ENCODE results near the gene TNRC6A. TPM values are rescaled to one million over a fixed set of nuclear protein-coding genes. Genes with fewer than 3 reads are reported as not detected.

TNRC6A gene
- total and polyA plus RNA-seq, 4 donors, result 10.3 to 93.0 (median 29.8) TPM

DNA sequence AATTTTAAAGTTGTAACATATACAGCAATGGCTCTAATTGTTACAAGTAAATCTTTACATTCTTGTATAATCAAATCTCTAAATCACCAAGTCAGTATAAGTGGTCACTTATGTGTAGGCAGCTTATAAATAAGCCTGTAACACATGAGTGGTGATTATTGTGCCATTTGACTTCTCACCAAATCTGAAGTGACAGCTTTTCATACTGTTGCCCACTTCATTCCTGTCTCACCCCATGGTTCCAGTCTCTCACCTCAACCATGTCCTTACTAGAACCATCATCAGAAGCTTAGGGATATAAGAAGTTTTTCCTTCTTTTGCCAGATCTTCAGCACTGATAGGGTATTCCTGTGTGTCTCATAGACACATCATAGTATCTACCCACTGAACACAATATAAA, 23.5 kb downstream of the TNRC6A start:
- no peak for ATAC-seq (ENCODE audit: insufficient read depth, low FRiP score)
- H3K27ac ChIP-seq (ENCODE audit: low read depth in 1 of 2, low read length in 1 of 2), result no peak overlapping the region
- H3K36me3 ChIP-seq (ENCODE audit: control insufficient read depth in 4 of 4, insufficient read depth in 4 of 4, low read length in 4 of 4), result peaks cover 0 to 2% (median 0%) of the 10 kb centered on the region in 4 donors
- H3K9ac ChIP-seq (ENCODE audit: insufficient read depth in 1 of 2, low read length in 2 of 2), result no peak overlapping the region
- H3K27me3 ChIP-seq (ENCODE audit: control insufficient read depth in 3 of 3, insufficient read depth in 3 of 3, low read length in 2 of 3), result no peaks in the 10 kb centered on the region
- H3K4me3 ChIP-seq, result no peak overlapping the region
- H3K9me3 ChIP-seq (ENCODE audit: control insufficient read depth in 4 of 4, insufficient read depth in 3 of 4, low read length in 3 of 4), result no peaks in the 10 kb centered on the region
- DNase-seq, result no peak
- TF ChIP-seq, protein P1, sequence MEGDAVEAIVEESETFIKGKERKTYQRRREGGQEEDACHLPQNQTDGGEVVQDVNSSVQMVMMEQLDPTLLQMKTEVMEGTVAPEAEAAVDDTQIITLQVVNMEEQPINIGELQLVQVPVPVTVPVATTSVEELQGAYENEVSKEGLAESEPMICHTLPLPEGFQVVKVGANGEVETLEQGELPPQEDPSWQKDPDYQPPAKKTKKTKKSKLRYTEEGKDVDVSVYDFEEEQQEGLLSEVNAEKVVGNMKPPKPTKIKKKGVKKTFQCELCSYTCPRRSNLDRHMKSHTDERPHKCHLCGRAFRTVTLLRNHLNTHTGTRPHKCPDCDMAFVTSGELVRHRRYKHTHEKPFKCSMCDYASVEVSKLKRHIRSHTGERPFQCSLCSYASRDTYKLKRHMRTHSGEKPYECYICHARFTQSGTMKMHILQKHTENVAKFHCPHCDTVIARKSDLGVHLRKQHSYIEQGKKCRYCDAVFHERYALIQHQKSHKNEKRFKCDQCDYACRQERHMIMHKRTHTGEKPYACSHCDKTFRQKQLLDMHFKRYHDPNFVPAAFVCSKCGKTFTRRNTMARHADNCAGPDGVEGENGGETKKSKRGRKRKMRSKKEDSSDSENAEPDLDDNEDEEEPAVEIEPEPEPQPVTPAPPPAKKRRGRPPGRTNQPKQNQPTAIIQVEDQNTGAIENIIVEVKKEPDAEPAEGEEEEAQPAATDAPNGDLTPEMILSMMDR (IDR thresholded peaks at IDR 0.05; ENCODE audit: control extremely low read depth, extremely low read depth), result no peak
- peaks cover 0 to 32% (median 3%) of the 10 kb centered on the region in 5 donors for H3K4me1 ChIP-seq (ENCODE audit: control insufficient read depth in 5 of 5, insufficient read depth in 5 of 5, low read length in 5 of 5)

DNA sequence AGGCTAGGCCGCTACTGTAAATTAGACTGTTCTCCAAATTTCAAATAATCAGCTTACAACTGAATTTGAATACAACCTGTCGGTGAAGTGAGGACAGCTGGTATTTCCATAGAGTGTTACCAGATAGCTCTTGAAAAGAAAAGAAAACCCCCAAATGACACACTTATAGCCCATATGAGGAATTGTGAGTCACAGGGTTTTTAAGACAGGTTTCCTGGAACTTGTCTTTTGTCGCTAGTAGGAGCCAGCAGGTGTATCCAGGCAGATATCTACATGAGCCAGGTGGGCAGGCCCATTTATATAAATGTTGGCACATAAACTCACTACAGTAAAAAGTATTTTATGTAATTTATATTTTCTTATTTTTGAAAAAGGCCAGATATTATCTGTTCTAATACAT, 24.0 kb downstream of the TNRC6A start:
- Histone ChIP-seq H3K9me3 (ENCODE audit: control insufficient read depth in 4 of 4, insufficient read depth in 3 of 4, low read length in 3 of 4) (no peaks in the 10 kb centered on the region), H3K27me3 (ENCODE audit: control insufficient read depth in 3 of 3, insufficient read depth in 3 of 3, low read length in 2 of 3) (no peaks in the 10 kb centered on the region), H3K36me3 (ENCODE audit: control insufficient read depth in 4 of 4, insufficient read depth in 4 of 4, low read length in 4 of 4) (peaks cover 0 to 3% (median 0%) of the 10 kb centered on the region in 4 donors), H3K27ac (ENCODE audit: low read depth in 1 of 2, low read length in 1 of 2) (no peak overlapping the region), H3K4me3 (no peak overlapping the region), H3K9ac (ENCODE audit: insufficient read depth in 1 of 2, low read length in 2 of 2) (no peak overlapping the region), H3K4me1 (ENCODE audit: control insufficient read depth in 5 of 5, insufficient read depth in 5 of 5, low read length in 5 of 5) (peaks cover 0 to 32% (median 0%) of the 10 kb centered on the region in 5 donors)
- TF ChIP-seq, protein P1 (IDR thresholded peaks at IDR 0.05; ENCODE audit: control extremely low read depth, extremely low read depth), result no peak
- ATAC-seq (ENCODE audit: insufficient read depth, low FRiP score) (no peak), DNase-seq (no peak)
- 82 to 93% methylated on average over 3 of the region's 3 CpGs for WGBS, 2 donors

- DNase-seq (no peak), ATAC-seq (ENCODE audit: insufficient read depth, low FRiP score) (no peak)
- Histone ChIP-seq H3K9ac (ENCODE audit: insufficient read depth in 1 of 2, low read length in 2 of 2) (no peak overlapping the region), H3K27ac (ENCODE audit: low read depth in 1 of 2, low read length in 1 of 2) (no peak overlapping the region), H3K4me1 (ENCODE audit: control insufficient read depth in 5 of 5, insufficient read depth in 5 of 5, low read length in 5 of 5) (peaks cover 0 to 31% (median 0%) of the 10 kb centered on the region in 5 donors), H3K36me3 (ENCODE audit: control insufficient read depth in 4 of 4, insufficient read depth in 4 of 4, low read length in 4 of 4) (peaks cover 0 to 5% (median 3%) of the 10 kb centered on the region in 4 donors), H3K4me3 (no peak overlapping the region), H3K9me3 (ENCODE audit: control insufficient read depth in 4 of 4, insufficient read depth in 3 of 4, low read length in 3 of 4) (no peaks in the 10 kb centered on the region), H3K27me3 (ENCODE audit: control insufficient read depth in 3 of 3, insufficient read depth in 3 of 3, low read length in 2 of 3) (no peaks in the 10 kb centered on the region)
- WGBS, 2 donors, result 52 to 66% methylated on average over 2 of the region's 2 CpGs
- TF ChIP-seq, protein P1 (IDR thresholded peaks at IDR 0.05; ENCODE audit: control extremely low read depth, extremely low read depth), result no peak
Measured at GRCh38 chr16:24754543-24754942, 25.1 kb downstream of the TNRC6A start.

Data from lung (tissue), 12 donors.